Measurements from ENCODE around the gene FHIP2A. TPM values are rescaled to one million over a fixed set of nuclear protein-coding genes. Genes with fewer than 3 reads are reported as not detected.

FHIP2A gene
- total RNA-seq, 6 donors from 2014 or later = 21.9 to 45.5 (median 26.2) TPM

DNA sequence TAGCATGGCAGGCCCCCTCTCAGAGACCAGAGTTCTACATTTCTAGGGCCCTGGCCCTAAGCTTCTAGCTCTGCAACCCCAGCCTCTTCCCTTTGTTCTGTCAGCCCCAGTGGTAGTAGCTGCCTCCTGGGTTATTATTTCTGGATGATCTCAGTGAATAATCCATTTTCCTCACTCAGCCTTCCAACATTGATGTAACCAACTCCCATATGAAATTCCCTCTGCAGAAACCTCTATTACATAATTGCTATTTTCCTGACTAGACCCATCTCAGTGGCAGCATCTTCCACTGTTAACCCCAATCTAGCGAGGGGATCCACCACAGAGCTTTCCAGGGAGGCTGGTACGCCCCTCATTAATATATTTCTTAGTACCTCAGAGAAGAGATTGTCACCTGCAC lies 49.8 kb downstream of the FHIP2A start:
- H3K9me3 ChIP-seq = no peaks in the 10 kb centered on the region
- H3K36me3 ChIP-seq = no peaks in the 10 kb centered on the region
- DNase-seq = no peak
- H3K27ac ChIP-seq = no peak overlapping the region
- no peaks in the 10 kb centered on the region for H3K27me3 ChIP-seq
- no peak for ATAC-seq (ENCODE audit: low FRiP score in 2 of 2)
- 90 to 93% methylated on average over 2 of the region's 2 CpGs for WGBS, 2 donors
- TF ChIP-seq EP300 (IDR thresholded peaks at IDR 0.05) = no peak
- no peak for TF ChIP-seq POLR2AphosphoS5 (IDR thresholded peaks at IDR 0.05)
- no peak for TF ChIP-seq POLR2A (IDR thresholded peaks at IDR 0.05)
- TF ChIP-seq, protein P1, sequence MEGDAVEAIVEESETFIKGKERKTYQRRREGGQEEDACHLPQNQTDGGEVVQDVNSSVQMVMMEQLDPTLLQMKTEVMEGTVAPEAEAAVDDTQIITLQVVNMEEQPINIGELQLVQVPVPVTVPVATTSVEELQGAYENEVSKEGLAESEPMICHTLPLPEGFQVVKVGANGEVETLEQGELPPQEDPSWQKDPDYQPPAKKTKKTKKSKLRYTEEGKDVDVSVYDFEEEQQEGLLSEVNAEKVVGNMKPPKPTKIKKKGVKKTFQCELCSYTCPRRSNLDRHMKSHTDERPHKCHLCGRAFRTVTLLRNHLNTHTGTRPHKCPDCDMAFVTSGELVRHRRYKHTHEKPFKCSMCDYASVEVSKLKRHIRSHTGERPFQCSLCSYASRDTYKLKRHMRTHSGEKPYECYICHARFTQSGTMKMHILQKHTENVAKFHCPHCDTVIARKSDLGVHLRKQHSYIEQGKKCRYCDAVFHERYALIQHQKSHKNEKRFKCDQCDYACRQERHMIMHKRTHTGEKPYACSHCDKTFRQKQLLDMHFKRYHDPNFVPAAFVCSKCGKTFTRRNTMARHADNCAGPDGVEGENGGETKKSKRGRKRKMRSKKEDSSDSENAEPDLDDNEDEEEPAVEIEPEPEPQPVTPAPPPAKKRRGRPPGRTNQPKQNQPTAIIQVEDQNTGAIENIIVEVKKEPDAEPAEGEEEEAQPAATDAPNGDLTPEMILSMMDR (IDR thresholded peaks at IDR 0.05) = no peak
- H3K4me3 ChIP-seq = no peak overlapping the region
- no peaks in the 10 kb centered on the region for H3K4me1 ChIP-seq

Other genes with a start within 250 kb of the FHIP2A start
- 100 to 1,000 TPM in 5 of 6 donors, 10 to 100 TPM in 1; 92.2 to 153 (median 131) TPM for gene ABLIM1, start 163.5 kb upstream of the FHIP2A start, total RNA-seq
- gene TRUB1, start 116.4 kb downstream of the FHIP2A start, total RNA-seq = 10 to 100 TPM; 10.1 to 68.0 (median 15.0) TPM

All from upper lobe of left lung (tissue), 6 donors.